HG02610 (cell line): ENCODE measurements around the gene SCG5.
A peak's percentile ranks its signal among the peaks of the same experiment; 100 is the strongest.

Source experiments
- ATAC-seq: cut with Tn5 transposase; IDR thresholded peaks from one replicate; pipeline ENCODE4 v1.9.1; 2021; ENCODE audit warnings: mild to moderate bottlenecking, moderate library complexity; ENCODE audit not compliant: unreplicated experiment

Gene SCG5

GRCh38 chr15:32690941-32691688 is 49.6 kb downstream of the SCG5 start:
- no peak for ATAC-seq

DNA sequence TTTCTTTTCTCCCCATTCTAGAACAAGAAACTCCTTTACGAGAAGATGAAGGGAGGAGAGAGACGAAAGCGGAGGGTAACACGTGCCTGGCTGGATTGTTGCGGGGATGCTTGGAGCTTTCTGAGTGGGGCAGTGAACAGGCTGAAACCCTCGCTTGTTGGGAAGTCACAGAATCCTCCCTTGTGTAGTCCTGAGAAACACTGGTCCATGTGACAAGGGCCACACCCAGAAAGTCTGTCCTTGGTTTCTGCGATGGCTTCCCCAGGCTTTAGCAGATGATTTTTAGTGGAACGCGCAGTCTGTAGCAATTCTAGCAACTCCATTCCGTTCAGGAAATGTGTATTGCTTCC is 50.2 kb downstream of the SCG5 start:
- no peak for ATAC-seq

- ATAC-seq, result no peak
These were observed 50.8 kb downstream of the SCG5 start for GRCh38 chr15:32692286-32692685.

DNA sequence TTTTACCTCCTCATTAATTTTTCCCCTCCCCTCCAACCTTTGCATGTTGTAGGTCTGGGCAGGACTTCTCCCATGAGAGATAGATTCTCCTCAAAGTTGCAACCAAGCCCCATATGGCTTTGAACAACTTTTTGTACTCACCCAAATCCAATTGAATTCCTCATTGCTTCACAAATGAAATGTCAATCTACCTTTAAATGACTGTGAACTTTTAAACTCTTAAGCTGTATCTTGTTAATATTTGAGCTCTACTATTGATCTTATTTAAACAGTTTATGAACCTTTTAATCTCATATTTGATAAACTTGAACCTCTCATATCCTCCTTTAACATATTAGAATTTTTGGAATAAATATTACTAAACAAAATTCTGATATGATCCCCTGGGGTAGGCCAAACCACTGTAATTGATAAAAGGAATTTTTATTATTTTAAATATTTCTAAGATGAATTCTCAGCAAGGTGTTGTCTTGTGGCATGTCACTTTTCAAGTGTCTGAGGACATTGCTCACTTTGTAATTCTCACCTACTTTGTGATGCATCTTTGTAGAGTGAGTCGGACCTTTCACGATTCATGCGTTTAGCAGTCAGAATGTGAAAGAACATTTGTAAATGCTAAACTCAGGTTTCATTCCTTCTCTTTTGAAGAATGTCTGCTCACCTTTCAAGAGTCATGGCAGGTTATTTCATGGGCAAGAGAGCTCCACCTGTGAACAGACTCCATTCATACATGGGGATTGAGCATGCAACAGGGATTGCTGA is 52.9 kb downstream of the SCG5 start:
- no peak for ATAC-seq

GRCh38 chr15:32698773-32699390 is 57.4 kb downstream of the SCG5 start:
- ATAC-seq, result no peak

DNA sequence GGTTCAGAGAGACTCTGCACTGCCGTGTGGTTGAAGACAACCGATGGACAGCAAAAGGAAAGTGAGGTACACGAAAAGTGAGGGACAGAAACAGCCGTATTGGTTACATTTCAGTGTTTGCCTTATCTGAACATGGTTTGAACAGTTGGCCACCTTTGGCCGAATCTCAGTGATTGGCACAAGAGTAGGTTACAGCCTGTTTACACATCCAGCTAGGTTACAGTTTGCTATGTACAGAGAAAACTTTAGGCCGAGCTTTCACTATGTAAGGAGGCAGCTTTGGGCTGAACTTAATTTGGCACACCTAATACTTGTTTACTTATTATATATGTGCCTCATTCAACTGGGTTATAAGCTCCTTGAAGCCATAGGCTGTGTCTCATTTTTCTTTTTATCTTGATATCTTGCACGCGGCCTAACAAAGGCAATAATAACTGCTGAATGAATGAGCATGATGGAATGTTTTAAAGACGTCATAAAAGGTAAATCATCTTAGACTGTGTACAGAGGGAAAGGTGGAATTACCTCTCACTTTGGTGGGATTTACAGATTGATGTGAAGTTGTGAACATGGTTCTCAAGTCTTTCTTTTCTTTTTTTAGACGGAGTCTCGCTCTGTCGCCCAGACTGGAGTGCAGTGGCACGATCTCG is 59.1 kb downstream of the SCG5 start:
- ATAC-seq, result no peak

DNA sequence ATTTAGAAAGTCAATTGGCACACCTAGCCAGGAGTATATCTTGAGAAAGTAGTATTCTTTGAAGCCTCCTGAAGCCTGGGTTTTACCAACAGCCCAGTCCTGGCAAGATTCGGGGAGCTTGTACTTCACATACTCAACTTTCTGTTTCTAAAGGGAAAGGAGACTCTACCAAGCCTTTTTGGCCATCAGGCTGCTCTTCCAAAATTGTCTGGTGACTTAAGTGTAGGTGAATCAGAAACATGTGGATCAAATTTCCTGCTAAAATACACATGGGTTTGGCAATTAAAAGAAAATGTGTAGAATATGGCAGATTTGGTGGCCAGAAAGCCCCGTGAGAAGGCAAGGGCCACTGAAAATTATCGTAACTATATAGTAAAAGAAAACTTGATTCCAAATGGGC is 60.4 kb downstream of the SCG5 start:
- ATAC-seq, result no peak

- no peak for ATAC-seq
These were observed 63.0 kb downstream of the SCG5 start for GRCh38 chr15:32704395-32704981.

- ATAC-seq, result no peak
These were observed 63.9 kb downstream of the SCG5 start for GRCh38 chr15:32705446-32705845.

GRCh38 chr15:32706704-32707103 is 65.2 kb downstream of the SCG5 start:
- no peak for ATAC-seq

DNA sequence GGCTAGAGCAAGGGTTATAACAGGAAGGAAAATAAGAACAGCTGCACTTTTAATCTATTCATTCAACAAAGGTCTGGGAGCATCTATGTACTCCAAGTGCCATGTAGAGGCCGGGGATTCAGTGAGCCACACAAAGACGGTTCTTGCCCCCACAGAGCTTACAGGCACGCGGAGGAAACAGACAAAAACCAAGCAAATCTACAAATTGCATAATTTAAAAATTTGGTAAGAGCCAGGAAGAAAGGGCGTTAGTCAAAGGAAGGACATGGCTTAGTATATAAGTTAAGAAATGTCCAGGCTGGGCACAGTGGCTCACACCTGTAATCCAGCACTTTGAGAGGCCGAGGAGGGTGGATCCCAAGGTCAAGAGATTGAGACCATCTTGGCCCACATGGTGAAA is 65.9 kb downstream of the SCG5 start:
- ATAC-seq, result no peak

DNA sequence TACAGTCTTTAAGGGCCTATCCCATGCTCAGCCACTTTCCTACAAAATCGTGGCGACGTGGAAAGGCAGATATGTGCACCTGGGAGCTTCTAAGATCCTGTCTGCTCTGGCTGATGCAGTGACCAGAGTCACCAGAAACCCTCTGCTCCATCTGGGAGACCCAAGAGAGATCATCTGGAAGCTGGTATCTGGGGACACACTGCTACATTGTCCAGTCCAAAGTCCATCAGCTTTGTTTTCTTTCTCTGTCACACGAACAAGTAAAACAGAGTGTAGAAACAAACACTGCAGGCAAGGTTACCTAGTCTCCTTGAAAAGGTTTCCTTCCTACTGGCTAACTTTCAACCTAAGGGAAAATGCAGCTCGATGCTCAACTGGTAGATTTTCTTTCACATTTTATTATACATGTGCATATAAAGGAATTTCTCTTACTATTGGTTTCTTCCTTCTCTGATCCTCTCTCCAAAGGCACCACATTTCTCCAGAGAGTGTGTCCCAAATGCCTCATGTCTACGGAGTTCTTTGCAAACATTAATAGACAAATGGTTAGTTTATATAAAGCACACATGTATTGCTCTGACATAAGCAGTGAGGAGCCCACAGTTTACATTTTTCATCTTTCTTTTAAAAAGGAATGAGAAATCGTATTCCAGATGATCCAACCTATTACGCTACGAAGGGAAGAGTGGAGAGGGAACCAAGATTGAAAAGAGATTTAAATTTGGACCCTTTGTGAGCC is 68.0 kb downstream of the SCG5 start:
- no peak for ATAC-seq

- peak; percentile 57 for ATAC-seq
These were observed 73.8 kb downstream of the SCG5 start for GRCh38 chr15:32715276-32715675.

DNA sequence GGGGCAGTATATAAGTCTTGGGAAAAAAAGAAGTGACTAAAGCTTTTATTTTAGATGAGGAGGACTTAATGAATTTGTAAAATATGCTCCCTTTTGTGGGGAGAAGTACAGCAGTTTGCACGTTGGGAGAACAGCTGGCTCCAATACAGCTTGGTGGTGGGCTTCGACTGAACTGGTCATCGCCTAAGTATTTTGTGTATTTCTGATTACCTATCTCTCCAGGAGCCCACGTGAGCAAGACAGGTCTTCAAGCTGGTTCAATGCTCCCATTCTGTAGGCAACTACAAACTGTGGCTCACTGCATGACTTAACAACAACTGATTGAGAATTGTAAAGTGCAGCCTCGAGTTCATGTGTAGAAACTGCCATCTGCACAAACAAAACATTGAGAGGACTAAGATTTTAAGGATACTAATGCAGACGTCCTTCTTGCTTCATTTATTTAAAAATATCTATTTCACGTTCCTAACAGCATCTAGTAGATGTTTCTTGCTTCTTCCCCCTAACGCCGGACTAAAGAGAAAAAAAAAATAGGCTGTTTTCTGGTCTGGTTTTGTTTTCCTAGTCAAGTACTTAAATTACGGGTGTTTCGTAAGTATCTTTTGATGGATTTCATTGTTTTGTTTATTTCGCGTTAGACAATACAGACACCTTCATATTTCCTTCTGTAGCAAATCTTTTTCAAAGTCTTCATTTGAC is 74.9 kb downstream of the SCG5 start:
- ATAC-seq, result no peak

DNA sequence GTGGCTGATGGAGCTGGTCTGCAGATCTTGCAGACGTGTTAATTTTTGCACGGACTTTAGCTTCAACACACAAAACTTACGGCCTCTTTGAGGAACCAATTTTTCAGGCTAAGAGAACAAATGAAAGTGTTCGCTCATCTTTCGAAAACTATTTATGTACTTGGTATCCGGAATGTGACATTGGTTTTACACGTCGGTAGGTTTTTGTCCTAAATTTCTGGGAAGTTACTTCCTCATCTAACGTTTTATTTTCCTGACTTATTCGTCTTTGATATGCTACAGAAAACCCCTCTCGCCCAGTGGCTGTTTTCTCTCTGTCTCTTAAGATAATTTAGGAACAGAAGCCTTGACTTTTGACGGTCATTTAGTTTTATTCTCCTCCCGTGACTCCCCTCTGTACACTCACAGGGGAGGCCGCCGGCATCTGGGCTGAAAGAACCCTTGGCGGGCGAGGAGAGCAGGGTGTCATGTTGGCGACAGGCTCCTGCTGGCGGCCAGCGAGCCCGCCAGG is 75.5 kb downstream of the SCG5 start:
- no peak for ATAC-seq

DNA sequence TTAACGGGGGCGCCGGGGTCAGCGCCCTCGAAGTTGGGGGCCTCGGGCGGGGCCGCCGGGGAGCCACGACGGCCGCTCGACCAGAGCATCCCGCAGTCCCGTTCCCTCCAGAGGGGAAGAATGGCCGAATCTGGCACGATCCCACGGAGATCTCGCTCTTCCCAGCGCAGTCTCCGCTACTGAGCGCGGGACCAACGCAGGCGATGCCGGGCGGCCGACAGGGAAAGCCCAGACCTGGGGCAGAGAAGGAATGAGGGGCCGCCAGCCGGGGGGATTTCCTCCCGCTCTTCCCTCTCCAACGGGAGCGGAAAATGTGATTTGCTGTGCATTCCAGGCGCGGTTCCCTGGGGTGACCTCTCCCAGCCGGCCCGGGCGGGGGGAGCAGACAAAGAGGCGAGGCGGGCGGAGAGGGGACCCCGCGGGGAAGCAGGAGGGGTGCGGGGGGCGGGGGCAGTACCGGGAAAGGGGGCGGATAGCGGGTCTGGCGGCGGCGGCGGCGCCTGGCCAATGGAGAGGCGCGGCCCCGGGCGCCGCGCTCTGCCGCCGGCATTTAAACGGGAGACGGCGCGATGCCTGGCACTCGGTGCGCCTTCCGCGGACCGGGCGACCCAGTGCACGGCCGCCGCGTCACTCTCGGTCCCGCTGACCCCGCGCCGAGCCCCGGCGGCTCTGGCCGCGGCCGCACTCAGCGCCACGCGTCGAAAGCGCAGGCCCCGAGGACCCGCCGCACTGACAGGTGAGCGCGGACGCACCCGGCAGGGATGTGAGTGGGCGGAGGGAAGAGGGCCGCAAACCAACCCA is 76.1 kb downstream of the SCG5 start, which contains the start of gene GREM1:
TSS of gene GREM1 (plus strand) at position 579 of the 801 bp plus-strand sequence. CDS start 12,687 bp downstream, outside the sequence.
- ATAC-seq, result no peak

DNA sequence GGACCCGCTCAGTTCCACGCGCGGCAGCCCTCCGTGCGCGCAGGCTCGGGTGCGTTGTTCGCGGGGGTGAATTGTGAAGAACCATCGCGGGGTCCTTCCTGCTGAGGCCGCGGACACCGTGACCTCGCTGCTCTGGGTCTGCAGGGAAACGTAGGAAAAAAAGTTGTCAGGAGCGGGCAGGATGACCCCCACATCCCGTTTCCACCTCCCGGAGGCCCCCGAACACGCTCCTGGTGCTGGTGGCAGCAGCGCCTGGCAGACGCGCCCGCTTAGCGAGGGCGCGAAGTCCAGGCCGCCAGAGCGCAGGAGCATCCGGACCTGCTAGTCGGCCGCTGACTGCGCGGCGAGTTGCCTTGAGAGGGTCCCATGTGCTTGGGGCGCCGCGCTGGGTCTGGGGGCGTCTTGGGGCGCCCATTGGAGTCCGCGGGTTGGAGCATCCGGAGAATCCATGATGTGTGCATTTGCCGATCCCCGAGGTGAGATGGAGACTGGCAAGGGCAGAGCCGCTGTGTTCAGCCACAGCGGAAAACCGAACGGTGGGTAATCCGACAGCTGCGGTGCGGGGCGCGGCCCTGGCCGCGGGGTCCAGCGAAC is 76.8 kb downstream of the SCG5 start:
- no peak for ATAC-seq
